SW480 (cell line): ENCODE data around the gene NAV2.

ENCODE experiments used
- DNase-seq: peaks from one replicate; pipeline ENCODE4 v3.0.0-alpha.2; 2016; ENCODE audit warnings: low spot score

Gene NAV2

DNA sequence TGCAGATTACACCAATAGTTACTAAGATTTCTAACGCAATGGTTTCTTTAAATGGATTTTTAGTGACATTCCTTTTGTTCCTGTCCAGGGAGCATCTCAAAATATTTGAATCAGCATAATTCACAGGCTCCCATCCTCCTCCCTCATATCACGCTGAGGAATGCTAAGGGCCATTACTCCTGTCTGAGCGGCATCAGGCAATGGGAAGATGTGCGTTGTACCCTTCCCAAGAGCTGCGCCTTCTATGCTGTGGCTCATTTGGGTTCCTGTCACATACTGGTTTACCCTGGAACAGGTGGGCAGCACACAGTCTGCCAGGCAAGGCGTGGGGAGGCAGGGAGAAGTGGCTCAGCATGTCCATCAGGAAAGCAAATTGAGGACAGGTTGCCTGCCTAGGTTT, 325.8 kb downstream of the NAV2 start:
- DNase-seq = no peak

DNA sequence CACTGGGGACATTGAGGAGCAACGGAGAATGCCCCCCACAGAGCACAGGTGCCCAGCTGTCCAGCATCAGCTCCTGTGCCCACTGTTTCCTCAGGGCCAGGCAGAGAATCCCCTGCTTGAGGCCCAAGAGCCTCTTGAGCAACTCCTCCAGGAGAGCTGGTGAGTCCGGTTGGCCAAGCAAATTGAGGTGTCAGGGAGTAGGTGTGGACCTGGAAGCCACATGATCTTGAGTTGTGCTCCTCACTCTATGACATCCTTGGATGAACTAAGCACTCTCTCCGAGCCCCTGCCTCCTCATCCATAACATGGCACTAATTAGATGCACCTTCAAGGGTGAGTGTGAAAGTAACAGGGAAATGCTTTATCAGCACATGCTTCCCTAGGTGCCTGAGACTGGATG, 326.3 kb downstream of the NAV2 start:
- no peak for DNase-seq

DNA sequence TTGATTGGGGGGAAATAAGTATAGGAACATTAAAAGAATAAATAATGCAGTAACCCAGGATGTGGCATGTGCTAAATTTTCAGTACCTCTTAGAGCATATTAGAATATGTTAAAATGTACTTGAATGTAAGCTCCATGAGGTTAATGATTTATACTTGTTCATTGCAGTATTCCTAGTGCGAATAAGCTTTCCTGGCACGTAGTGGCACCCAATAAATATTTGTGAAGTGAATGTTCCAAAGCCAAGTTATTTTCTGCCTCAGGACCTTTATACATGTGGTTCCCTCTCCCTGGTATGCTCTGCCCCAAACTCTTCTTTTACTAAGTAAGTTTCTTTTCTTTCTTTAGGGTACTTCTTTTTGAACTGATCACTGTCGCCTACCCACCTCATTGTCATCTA, 328.9 kb downstream of the NAV2 start:
- DNase-seq = no peak

DNA sequence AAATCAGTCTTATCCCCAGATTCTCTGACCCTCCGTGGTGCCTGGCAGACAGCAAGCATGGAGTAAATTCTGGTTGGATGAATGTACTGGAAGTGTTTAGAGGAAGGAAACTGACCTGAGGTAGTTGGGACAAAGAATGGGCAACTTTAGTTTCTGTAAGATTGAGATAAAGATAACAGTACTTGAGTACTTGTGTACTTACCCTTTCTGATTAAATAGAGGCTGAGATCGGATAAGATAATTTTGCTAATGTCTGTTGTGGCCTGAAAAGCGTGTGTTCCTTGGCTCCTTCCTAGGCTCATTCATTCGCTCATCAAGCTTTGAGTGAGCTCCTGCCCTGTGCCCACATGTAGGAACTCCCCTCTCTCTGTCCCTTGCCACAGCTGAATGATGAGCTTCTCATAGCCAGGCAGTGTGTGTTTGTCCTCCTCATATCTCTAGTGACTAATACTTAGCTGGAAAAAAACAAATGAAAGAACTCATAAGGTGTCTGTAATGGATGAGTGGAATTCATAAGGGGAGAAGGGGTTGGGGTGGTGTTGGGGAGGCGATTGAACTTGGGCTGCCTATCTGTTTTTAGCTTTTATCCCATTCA, 329.5 kb downstream of the NAV2 start:
- DNase-seq = no peak

DNA sequence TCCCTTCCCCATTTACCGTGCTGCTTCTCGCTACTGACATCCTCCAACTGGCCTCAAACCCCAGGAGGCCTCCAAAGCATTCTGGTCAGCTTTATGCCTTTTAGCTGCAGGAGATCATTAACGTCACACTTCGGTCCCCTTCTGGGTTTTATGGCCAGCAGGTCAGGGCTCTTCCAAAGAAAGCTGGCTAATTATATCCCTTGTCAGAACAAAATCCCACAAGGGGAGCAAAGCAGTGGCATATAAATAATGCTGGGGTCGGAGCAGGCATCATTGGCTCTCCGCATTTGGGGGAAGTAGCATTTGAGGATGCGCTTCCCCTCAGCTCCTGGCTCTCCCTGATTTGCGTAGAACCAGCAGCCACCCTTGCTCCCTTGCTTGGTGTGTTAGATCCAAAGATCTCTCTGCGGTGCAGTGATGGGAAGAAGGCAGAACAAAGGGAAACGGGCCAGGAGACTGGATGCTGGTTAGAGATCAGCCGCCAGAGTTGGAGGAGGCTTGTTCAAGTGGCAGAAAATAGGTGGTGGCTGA, 330.2 kb downstream of the NAV2 start:
- no peak for DNase-seq

DNA sequence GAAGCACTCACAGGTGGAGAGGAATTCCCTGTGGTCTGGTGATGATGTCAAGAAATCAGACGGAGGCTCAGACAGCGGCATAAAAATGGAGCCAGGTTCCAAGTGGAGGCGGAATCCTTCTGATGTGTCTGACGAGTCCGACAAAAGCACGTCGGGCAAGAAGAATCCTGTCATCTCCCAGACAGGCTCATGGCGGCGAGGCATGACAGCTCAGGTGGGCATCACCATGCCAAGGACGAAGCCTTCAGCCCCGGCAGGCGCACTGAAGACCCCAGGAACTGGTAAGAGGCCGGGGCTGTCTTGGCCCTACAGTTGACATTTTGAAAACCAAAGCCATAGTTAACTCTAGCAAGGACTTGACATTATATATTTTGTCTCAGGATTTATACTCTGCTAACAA, 331.4 kb downstream of the NAV2 start:
- DNase-seq = no peak

DNA sequence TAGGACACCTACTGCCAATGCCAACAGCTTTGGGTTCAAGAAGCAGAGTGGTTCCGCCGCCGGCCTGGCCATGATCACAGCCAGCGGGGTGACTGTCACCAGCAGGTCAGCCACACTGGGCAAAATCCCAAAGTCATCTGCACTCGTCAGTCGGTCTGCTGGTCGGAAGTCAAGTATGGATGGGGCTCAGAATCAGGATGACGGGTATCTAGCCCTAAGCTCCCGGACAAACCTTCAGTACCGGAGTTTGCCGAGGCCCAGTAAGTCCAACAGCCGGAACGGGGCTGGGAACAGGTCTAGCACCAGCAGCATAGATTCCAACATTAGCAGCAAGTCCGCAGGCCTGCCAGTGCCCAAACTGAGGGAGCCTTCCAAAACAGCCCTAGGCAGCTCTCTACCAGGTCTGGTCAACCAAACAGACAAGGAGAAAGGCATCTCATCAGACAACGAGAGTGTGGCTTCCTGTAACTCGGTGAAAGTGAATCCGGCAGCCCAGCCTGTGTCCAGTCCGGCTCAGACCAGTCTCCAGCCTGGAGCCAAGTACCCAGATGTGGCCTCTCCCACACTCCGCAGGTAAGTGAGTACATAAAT, 332.6 kb downstream of the NAV2 start:
- no peak for DNase-seq

DNA sequence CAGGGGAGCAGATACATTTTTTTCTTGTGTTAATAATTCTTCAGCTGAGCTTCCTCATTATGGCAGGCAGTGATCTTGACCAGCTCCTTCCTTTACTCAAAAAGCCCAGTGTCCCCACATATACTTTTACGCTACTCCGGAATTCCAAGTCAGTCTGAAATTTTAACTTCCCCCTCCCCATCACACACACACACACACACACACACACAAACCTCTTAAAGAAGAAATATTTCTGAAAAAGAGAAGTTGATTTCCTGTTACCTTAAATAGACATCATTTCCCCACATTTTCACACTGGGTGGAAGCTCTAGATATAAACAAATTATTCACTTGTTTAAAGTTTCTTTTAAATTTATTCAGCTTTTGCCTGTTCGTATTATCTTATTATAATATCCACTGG, 333.8 kb downstream of the NAV2 start:
- DNase-seq = no peak

DNA sequence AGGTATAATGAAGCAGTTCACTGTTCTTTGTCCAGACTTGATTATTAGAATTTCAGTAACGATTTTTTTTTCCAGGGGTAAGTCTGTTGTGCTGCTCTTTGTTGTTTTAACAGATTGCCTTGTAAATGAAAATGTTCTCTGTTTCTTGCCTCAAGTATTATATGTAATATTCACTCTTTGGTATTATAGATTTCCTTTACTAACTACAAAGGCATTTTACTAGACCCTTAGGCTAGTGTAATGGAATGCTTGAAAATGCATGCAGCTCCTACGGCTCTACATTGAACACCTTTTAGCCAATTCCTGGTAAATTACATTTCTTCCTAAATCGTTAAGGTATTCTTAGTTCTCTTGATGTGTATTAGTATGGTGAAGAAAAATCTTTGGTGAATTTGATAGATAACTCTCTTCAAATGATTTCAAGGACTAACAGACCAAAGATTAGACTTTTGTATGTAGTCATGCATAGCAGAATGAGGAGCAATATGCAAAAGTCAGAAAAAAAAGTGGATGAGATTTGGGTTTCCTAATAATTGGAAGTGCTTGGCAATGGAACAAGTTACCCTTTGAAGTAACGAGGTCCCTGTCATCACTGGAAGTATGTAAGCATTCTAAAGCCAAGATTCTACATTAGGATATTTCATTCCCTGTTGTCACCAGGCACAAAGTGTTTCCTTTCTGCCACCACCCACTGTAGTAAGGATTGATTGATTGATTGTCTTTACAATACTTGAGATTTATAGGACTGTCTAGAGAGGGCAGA, 334.6 kb downstream of the NAV2 start:
- no peak for DNase-seq

DNA sequence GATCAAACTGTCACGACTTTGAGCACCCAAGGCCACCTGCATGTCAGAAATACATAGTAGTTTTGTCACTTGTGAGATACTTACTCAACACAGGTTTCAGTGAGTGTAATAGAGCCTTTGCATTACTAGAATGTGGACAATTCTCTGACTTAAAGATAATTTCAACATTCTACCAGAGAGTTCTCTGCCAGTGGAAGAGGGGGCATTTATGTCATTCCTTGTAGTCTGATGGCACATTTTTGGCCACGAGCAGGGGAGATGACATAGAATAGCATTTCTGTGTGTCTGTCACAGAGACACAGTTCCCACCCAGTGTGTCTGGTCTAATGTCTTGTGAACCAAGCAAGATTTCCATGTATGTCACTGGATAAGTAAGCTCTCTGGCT, 335.1 kb downstream of the NAV2 start:
- DNase-seq = no peak

DNA sequence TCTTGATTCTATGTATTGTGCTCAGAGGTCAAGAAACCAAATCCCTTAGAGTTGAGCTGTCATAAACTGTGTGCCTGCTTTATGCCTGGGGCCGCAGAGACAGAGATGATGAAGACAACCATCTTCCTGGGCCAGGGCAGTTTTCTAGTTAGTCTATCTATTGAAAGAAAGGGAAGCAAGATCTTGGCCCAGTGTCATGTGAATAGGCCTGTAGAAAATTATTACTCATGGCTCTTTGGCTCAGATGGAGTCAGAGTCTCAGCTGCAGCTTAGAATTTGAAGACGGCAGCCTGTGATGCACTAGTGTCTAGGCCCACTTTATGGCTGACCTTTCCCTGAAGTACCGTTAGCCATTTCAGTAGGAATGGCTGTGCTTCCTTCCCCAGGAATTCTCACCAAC, 335.6 kb downstream of the NAV2 start:
- DNase-seq = no peak

DNA sequence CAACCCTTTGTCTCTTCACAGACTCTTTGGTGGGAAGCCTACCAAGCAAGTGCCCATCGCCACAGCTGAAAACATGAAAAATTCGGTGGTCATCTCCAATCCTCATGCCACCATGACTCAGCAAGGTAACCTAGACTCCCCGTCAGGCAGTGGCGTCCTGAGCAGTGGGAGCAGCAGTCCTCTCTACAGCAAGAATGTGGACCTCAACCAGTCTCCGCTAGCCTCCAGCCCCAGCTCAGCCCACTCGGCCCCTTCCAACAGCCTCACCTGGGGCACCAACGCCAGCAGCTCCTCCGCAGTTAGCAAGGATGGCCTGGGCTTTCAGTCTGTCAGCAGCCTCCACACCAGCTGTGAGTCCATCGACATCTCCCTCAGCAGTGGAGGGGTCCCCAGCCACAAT, 336.1 kb downstream of the NAV2 start:
- DNase-seq = no peak

DNA sequence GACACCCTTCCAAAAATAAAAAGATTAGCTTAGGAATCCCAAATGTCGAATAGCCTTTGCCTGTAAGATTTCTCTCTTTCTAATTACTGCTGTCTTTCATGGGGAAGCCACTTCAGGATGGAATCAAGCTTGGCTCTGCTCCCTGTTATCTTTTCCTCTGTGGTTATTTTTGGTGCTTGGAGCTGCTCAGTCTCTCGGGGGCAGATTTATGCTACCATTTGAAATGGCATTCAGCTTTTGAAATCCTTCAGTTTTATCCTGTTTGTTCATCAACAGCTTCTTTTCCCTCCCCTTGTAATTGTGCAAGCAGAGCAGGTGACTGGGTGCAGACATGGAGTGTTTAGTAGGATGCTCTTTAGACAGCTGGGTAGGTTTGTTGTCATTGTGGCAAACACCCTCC, 336.6 kb downstream of the NAV2 start:
- no peak for DNase-seq

DNA sequence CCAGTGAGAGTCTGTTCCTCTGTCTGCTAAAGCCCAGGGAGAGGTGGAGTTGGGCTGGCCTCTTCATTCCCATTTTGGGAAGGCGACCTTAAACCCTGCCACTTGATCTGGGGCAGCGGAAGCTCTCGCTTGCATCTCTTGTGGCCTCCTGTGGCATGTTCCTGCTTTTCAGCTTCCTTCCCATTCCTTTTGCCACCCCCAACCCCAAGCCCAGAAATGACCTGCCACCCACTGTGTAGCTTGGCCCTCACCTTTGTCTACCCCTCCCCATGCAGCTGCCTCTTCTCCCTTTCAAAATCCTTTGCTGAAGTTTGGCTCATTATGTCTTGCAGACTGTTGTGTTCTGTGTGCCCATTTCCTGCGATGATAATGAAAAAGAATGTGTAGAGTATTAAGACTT, 337.4 kb downstream of the NAV2 start:
- DNase-seq = no peak

DNA sequence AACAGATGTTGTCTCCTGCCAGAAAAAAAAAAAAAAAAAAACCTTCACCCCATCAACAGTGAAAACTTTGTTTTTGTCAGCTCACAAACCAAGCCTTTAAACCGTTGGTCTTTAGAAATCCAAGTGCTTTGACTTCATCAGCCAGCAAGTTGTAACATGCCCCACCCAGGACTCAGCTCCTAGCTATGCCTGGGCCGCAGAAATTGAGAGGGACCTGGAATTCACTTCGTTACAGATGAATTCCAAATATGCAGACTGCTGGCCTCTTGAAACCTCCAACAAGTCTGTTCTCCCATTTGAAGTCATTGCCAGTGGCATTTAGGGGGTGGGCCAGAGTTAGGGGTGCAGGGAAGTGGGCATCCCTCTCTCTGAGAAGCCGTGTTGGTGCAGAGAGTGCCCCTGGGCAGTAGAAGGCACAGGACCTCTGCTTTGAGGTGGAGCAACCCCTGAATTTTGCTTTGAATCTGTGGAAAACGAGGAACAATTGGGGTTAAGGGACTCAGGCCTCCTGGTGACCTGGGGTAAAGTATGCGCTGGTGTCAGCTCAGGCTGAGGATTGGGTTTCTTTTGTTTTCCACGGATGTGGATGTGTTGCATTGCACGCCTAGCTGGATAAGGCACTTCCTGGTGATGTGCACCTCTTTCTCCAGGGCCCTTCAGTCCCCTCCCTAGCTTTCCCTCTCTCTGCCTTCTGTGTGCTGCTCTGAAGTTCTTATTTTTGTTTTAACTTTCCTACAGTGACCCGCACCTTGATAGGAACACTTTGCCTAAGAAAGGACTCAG, 338.1 kb downstream of the NAV2 start:
- no peak for DNase-seq

DNA sequence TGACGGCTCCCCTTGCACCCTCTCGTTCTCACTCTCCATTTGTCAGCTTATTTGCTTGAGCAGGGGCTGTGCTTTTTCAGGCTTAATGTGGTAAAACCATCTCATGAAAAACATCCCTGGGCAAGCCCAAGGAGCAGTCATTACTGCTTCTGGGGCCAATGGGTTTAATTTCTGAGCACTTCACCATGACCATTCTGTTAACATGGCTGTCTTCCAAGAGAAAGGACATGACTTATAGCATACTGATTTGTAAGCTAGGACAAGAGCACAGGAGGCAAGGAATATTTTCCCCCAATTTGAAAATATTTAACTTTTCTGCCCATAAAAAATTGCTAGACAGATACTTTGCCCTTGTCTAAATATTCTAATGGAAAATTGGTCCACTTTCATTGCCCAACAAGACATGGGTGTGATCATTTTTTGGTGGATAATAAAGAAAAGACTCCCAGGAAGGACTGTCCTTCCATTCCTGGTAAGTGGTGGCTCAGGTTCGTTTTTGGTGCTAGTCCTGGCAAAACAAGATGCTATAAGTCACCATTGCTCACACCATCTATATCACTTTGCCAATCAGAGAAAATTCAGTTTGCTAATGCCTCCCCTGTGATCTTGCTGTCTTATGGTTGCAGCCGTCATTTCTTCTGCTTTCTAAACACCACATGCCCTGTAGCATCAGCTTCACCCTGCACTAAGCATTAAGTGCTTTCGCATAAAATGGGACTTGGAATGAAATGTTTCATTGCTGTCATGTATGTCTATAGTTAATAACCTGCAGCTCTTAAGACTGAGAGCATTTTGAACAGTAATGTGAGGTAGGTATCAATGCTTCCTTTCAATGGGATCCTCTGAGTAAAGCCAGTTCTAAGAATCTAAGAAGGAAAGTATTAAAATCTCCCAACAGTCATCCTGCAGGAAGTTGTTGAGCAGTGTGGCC, 339.1 kb downstream of the NAV2 start:
- no peak for DNase-seq

DNA sequence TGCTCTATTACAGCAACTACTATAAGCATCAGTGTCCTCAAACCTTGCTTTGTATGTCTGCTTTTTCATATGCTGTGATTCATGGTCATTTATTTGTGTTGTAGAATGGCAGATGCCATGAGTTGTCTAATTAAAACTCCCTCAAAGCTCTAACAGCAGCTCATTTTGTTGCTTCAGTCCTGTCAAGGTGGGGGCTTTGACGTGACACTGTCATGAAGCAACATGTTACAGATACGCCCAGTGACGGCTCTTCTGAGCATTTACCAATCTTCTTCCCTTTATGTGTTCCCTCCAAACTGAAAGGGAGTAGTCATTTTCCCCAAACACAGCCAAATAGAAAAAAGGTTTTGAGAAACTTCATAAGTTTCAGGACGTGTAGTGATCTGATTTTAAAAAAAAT, 340.9 kb downstream of the NAV2 start:
- no peak for DNase-seq

DNA sequence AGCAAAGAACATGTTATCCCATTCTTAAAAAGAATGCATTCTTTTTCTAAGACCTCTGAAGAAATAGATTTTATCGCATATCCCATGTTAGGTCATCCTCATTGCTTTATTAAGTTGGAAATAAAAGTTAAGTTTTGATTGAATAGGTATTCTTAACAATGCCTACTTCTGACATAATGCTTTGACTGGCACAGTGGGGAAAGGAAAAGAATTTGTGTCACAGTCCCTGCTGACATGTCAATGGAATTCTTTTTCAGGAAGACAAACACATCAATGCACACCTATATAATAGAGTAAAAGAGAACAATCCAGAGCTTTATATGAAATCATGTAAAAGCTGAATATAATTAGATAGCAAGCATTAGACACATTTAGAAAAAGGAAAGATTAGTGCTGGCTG, 341.9 kb downstream of the NAV2 start:
- DNase-seq = no peak

DNA sequence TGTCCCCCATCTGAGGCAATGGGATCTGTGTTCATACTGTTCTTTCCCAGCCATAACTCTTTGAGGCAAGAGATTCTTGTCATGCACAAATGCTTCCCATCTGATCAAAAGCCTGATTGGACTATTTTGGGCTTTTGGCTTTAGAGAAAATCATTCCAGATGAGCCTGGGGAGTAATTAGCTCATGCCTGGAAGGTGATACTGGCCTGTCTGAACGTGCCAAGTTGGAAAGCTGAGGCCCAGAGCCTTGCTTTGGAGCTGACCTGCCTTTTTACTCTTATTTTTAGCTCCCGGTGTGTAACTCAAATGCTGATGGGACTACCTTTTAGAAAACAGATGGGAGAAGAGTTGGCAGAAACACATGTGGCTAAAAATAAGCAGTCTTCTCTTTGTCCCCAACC, 342.7 kb downstream of the NAV2 start:
- no peak for DNase-seq

DNA sequence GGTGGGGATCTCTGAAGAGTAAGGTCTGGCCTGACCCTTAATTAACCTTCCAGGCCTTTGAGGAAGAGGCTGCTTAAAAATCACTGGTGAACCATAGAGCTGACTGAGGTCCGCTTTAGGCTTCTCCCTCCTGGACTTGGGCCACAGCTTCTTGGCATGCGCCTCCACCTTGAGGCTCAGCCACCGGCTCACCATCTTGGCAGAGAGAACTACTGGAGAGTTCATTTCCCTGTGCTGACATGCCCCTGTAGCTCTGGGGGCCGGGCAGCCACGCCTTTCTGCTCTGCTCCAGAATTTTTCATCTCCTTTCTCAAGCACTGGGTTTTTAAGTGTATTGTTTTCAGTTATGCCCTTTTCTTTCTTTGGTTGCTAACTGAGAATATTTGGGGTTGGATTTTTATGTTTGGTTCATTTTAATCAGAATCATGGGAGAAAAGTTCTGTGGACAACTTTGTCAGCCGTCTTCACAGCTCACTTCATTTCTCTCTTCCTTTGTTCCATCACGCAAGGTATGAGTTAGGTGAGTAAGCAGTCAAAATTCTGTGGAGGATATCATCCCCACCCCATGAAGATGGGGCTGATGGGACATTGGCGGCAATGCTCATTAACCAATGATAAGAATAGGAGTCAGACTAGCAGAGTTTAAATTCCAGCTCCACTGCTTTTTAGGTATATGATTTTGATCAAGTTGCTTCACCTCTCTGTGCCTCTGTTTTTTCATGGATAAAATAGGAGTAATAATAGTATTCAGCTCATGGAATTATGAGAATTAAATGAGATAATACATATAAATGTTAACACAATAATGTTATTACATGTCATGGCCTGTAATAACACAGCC, 343.7 kb downstream of the NAV2 start:
- DNase-seq = no peak
